Measurements from ENCODE around the gene KRT28.
A peak's percentile ranks its signal among the peaks of the same experiment; 100 is the strongest.

Gene KRT28

GRCh38 chr17:40827746-40828453, 28.1 kb upstream of the KRT28 start:
- no peak overlapping the region for H3K4me3 ChIP-seq (ENCODE audit: low read length)
- no peak overlapping the region for H2AFZ ChIP-seq (ENCODE audit: low read depth, low read length)
- H3K4me1 ChIP-seq (ENCODE audit: insufficient read depth, low read length) = no peaks in the 10 kb centered on the region
- no peaks in the 10 kb centered on the region for H3K27me3 ChIP-seq (ENCODE audit: insufficient read depth, low read length)
- H3K36me3 ChIP-seq (ENCODE audit: insufficient read depth, low read length) = no peaks in the 10 kb centered on the region
- peaks cover 2% of the 10 kb centered on the region for H3K9me3 ChIP-seq (ENCODE audit: low read length)

- H3K27me3 ChIP-seq (ENCODE audit: insufficient read depth, low read length) = no peaks in the 10 kb centered on the region
- no peak overlapping the region for H3K4me3 ChIP-seq (ENCODE audit: low read length)
- no peaks in the 10 kb centered on the region for H3K4me1 ChIP-seq (ENCODE audit: insufficient read depth, low read length)
- H3K9me3 ChIP-seq (ENCODE audit: low read length) = peaks cover 2% of the 10 kb centered on the region
- H2AFZ ChIP-seq (ENCODE audit: low read depth, low read length) = no peak overlapping the region
- peaks cover 3% of the 10 kb centered on the region for H3K36me3 ChIP-seq (ENCODE audit: insufficient read depth, low read length)
Measured at GRCh38 chr17:40825599-40825998, 25.8 kb upstream of the KRT28 start.

GRCh38 chr17:40824015-40824832, 24.5 kb upstream of the KRT28 start:
- H3K4me3 ChIP-seq (ENCODE audit: low read length) = no peak overlapping the region
- no peaks in the 10 kb centered on the region for H3K9me3 ChIP-seq (ENCODE audit: low read length)
- peaks cover 3% of the 10 kb centered on the region for H3K36me3 ChIP-seq (ENCODE audit: insufficient read depth, low read length)
- no peaks in the 10 kb centered on the region for H3K27me3 ChIP-seq (ENCODE audit: insufficient read depth, low read length)
- no peak overlapping the region for H2AFZ ChIP-seq (ENCODE audit: low read depth, low read length)
- H3K4me1 ChIP-seq (ENCODE audit: insufficient read depth, low read length) = peaks cover 4% of the 10 kb centered on the region

- no peaks in the 10 kb centered on the region for H3K27me3 ChIP-seq (ENCODE audit: insufficient read depth, low read length)
- no peak within 1 kb of the TSS for H2AFZ ChIP-seq (ENCODE audit: low read depth, low read length)
- H3K4me1 ChIP-seq (ENCODE audit: insufficient read depth, low read length) = peaks cover 9% of the 10 kb centered on the region
- H3K9me3 ChIP-seq (ENCODE audit: low read length) = no peaks in the 10 kb centered on the region
- peaks cover 8% of the 10 kb centered on the region for H3K36me3 ChIP-seq (ENCODE audit: insufficient read depth, low read length)
- H3K4me3 ChIP-seq (ENCODE audit: low read length) = no peak within 1 kb of the TSS
Measured at GRCh38 chr17:40822132-40822812, 22.5 kb upstream of the KRT28 start, which contains the start of gene KRT10. KRT10 (minus strand) TSS chr17:40822614; CDS start chr17:40822585, 29 bp downstream.

- peaks cover 15% of the 10 kb centered on the region for H3K36me3 ChIP-seq (ENCODE audit: insufficient read depth, low read length)
- no peak overlapping the region for H3K4me3 ChIP-seq (ENCODE audit: low read length)
- H2AFZ ChIP-seq (ENCODE audit: low read depth, low read length) = no peak overlapping the region
- H3K27me3 ChIP-seq (ENCODE audit: insufficient read depth, low read length) = no peaks in the 10 kb centered on the region
- peaks cover 9% of the 10 kb centered on the region for H3K4me1 ChIP-seq (ENCODE audit: insufficient read depth, low read length)
- H3K9me3 ChIP-seq (ENCODE audit: low read length) = no peaks in the 10 kb centered on the region
Measured at GRCh38 chr17:40821536-40821935, 21.8 kb upstream of the KRT28 start.

- no peaks in the 10 kb centered on the region for H3K9me3 ChIP-seq (ENCODE audit: low read length)
- H3K36me3 ChIP-seq (ENCODE audit: insufficient read depth, low read length) = peaks cover 16% of the 10 kb centered on the region
- H3K27me3 ChIP-seq (ENCODE audit: insufficient read depth, low read length) = no peaks in the 10 kb centered on the region
- no peak overlapping the region for H2AFZ ChIP-seq (ENCODE audit: low read depth, low read length)
- H3K4me3 ChIP-seq (ENCODE audit: low read length) = peak overlapping the region; percentile 99
- peaks cover 9% of the 10 kb centered on the region for H3K4me1 ChIP-seq (ENCODE audit: insufficient read depth, low read length)
Measured at GRCh38 chr17:40820228-40820838, 20.6 kb upstream of the KRT28 start.

- H3K36me3 ChIP-seq (ENCODE audit: insufficient read depth, low read length) = peaks cover 16% of the 10 kb centered on the region
- H3K4me1 ChIP-seq (ENCODE audit: insufficient read depth, low read length) = peaks cover 9% of the 10 kb centered on the region
- no peaks in the 10 kb centered on the region for H3K27me3 ChIP-seq (ENCODE audit: insufficient read depth, low read length)
- H3K9me3 ChIP-seq (ENCODE audit: low read length) = no peaks in the 10 kb centered on the region
- peak overlapping the region; percentile 99 for H3K4me3 ChIP-seq (ENCODE audit: low read length)
- H2AFZ ChIP-seq (ENCODE audit: low read depth, low read length) = peak overlapping the region; percentile 98
Measured at GRCh38 chr17:40819528-40820125, 19.9 kb upstream of the KRT28 start.

- Histone ChIP-seq H3K4me3 (ENCODE audit: low read length) (peak overlapping the region; percentile 99), H3K4me1 (ENCODE audit: insufficient read depth, low read length) (peaks cover 9% of the 10 kb centered on the region), H3K9me3 (ENCODE audit: low read length) (no peaks in the 10 kb centered on the region), H2AFZ (ENCODE audit: low read depth, low read length) (peak overlapping the region; percentile 98), H3K36me3 (ENCODE audit: insufficient read depth, low read length) (peaks cover 16% of the 10 kb centered on the region), H3K27me3 (ENCODE audit: insufficient read depth, low read length) (no peaks in the 10 kb centered on the region)
Measured at GRCh38 chr17:40818733-40819527, 19.2 kb upstream of the KRT28 start.

GRCh38 chr17:40818343-40818732, 18.6 kb upstream of the KRT28 start:
- no peaks in the 10 kb centered on the region for H3K27me3 ChIP-seq (ENCODE audit: insufficient read depth, low read length)
- H3K4me3 ChIP-seq (ENCODE audit: low read length) = peak overlapping the region; percentile 99
- H3K9me3 ChIP-seq (ENCODE audit: low read length) = no peaks in the 10 kb centered on the region
- H2AFZ ChIP-seq (ENCODE audit: low read depth, low read length) = peak overlapping the region; percentile 98
- H3K4me1 ChIP-seq (ENCODE audit: insufficient read depth, low read length) = peaks cover 9% of the 10 kb centered on the region
- H3K36me3 ChIP-seq (ENCODE audit: insufficient read depth, low read length) = peaks cover 16% of the 10 kb centered on the region

- Histone ChIP-seq H3K27me3 (ENCODE audit: insufficient read depth, low read length) (no peaks in the 10 kb centered on the region), H3K4me1 (ENCODE audit: insufficient read depth, low read length) (peaks cover 9% of the 10 kb centered on the region), H3K36me3 (ENCODE audit: insufficient read depth, low read length) (peaks cover 13% of the 10 kb centered on the region), H3K4me3 (ENCODE audit: low read length) (no peak overlapping the region), H3K9me3 (ENCODE audit: low read length) (no peaks in the 10 kb centered on the region), H2AFZ (ENCODE audit: low read depth, low read length) (no peak overlapping the region)
Measured at GRCh38 chr17:40817103-40817682, 17.4 kb upstream of the KRT28 start.

GRCh38 chr17:40816569-40816968, 16.8 kb upstream of the KRT28 start:
- H3K36me3 ChIP-seq (ENCODE audit: insufficient read depth, low read length) = peaks cover 13% of the 10 kb centered on the region
- no peaks in the 10 kb centered on the region for H3K9me3 ChIP-seq (ENCODE audit: low read length)
- no peak overlapping the region for H2AFZ ChIP-seq (ENCODE audit: low read depth, low read length)
- no peak overlapping the region for H3K4me3 ChIP-seq (ENCODE audit: low read length)
- H3K27me3 ChIP-seq (ENCODE audit: insufficient read depth, low read length) = no peaks in the 10 kb centered on the region
- H3K4me1 ChIP-seq (ENCODE audit: insufficient read depth, low read length) = peaks cover 9% of the 10 kb centered on the region

- Histone ChIP-seq H2AFZ (ENCODE audit: low read depth, low read length) (no peak overlapping the region), H3K36me3 (ENCODE audit: insufficient read depth, low read length) (peaks cover 13% of the 10 kb centered on the region), H3K4me1 (ENCODE audit: insufficient read depth, low read length) (peaks cover 9% of the 10 kb centered on the region), H3K27me3 (ENCODE audit: insufficient read depth, low read length) (no peaks in the 10 kb centered on the region), H3K4me3 (ENCODE audit: low read length) (no peak overlapping the region), H3K9me3 (ENCODE audit: low read length) (no peaks in the 10 kb centered on the region)
Measured at GRCh38 chr17:40815381-40815780, 15.6 kb upstream of the KRT28 start.
